GM12874 (cell line): Measurements from ENCODE around the gene A1BG.

Source experiments
- TF ChIP-seq, protein P1 (sequence below): IDR thresholded peaks from 2 replicates; pipeline ENCODE4 v1.5.1; 2011; ENCODE audit warnings: low read depth, mild to moderate bottlenecking, control low read depth, low read length, moderate library complexity; ENCODE audit not compliant: insufficient read depth

Gene A1BG

GRCh38 chr19:58361900-58362271 is 8.6 kb upstream of the A1BG start:
- TF ChIP-seq, protein P1, sequence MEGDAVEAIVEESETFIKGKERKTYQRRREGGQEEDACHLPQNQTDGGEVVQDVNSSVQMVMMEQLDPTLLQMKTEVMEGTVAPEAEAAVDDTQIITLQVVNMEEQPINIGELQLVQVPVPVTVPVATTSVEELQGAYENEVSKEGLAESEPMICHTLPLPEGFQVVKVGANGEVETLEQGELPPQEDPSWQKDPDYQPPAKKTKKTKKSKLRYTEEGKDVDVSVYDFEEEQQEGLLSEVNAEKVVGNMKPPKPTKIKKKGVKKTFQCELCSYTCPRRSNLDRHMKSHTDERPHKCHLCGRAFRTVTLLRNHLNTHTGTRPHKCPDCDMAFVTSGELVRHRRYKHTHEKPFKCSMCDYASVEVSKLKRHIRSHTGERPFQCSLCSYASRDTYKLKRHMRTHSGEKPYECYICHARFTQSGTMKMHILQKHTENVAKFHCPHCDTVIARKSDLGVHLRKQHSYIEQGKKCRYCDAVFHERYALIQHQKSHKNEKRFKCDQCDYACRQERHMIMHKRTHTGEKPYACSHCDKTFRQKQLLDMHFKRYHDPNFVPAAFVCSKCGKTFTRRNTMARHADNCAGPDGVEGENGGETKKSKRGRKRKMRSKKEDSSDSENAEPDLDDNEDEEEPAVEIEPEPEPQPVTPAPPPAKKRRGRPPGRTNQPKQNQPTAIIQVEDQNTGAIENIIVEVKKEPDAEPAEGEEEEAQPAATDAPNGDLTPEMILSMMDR, result no peak

DNA sequence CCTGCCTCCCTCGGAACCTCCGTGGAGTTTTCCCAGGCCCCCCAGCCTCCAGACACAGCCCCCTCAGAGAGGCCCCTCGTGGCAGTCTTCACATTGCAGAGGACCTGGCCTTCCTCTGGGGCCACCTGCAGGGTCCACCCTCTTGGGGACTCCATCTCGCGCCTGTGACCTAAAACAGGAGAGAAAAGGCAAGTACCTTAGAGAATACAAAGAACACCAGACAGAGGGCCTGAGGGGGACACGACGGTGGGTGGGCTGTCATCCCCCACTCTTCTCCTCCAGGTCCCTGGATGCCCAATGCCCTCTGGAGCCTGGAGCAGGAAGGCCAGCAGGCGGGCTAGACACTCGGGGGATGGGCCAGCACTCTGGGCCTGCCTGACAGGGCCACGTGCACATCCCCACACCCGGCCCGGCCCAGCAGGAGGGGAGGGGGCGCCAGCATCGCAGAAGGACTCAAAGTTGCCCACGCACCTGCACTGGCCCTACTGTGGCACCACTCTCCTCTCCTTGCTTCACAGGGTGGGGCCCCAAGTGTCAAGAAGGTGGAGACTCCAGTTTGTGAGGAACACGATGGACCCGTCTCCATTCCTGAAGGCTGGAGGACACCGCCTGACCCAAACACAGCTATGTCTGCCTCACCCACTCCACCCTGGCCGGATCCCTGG is 4.3 kb upstream of the A1BG start:
- TF ChIP-seq, protein P1, result no peak

- TF ChIP-seq, protein P1, result no peak
These were observed 3.6 kb upstream of the A1BG start for GRCh38 chr19:58356766-58357480.

GRCh38 chr19:58355908-58356765 is 2.8 kb upstream of the A1BG start:
- TF ChIP-seq, protein P1, result no peak

DNA sequence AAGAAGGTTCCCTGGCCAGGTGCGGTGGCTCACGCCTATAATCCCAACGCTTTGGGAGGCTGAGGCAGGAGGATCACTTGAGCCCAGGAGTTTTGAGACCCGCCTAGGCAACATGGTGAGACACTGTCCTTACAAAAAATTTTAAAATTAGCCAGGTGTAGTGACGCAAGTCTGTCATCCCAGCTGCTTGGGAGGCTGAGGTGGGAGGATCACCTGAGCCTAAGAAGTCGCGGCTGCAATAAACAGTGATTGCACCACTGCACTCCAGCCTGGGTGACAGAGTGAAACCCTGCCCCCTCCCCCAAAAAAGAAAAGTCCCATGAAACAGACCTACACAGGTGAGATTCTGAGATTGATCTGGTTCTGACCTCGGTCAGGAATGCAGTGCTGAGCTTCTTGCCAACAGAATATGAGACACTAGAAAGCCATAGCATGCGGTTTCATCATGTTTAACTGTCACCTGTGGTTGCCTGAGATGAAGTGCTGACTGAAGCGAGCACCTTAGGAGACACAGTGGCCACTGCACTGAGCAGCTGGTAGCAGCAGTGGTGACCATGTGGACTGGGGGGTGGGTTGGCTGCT is 2.0 kb upstream of the A1BG start:
- TF ChIP-seq, protein P1, result no peak

- TF ChIP-seq, protein P1, result no peak
These were observed 1.3 kb upstream of the A1BG start for GRCh38 chr19:58354478-58355030.
